GM12878 (cell line): Measurements from ENCODE around the gene DYNLT2. TPM values are rescaled to one million over a fixed set of nuclear protein-coding genes. Genes with fewer than 3 reads are reported as not detected.

Experiments
- ATAC-seq: fragments of 200-7000 bp; cut with Tn5 transposase; 3 replicates; pipeline ENCODE4 v1.9.1; 2020; ENCODE audit warnings: mild to moderate bottlenecking, moderate library complexity
- BruUV-seq: library from RNA; stranded (reverse); fragments of 400-500 nt; replicated peaks from 2 replicates; lab custom pipeline; 2021; lab: Mats Ljungman, UMichigan
- CTCF ChIA-PET: fragments of 300-600 bp; sonication (Branson Sonifier 250); formaldehyde crosslinking; extraction: SDS; loops from one replicate; lab custom pipeline; 2021; ENCODE audit warnings: inconsistent platforms; lab: Yijun Ruan, JAX
- POLR2A ChIA-PET: fragments of 350-600 bp; formaldehyde crosslinking; extraction: SDS; loops from one replicate; lab custom pipeline; 2021; ENCODE audit warnings: inconsistent platforms; lab: Charles Lee
- RAD21 ChIA-PET: fragments of 300-600 bp; sonication (Branson Sonifier 250); formaldehyde crosslinking; loops from one replicate; lab custom pipeline; 2023; ENCODE audit warnings: antibody characterized with exemption; ENCODE audit not compliant: unreplicated experiment; lab: Charles Lee
- SMC1A ChIA-PET: fragments of 300-600 bp; sonication (Branson Sonifier 250); formaldehyde crosslinking; loops from one replicate; lab custom pipeline; 2023; ENCODE audit not compliant: unreplicated experiment, uncharacterized antibody; lab: Charles Lee
- DNase-seq: peaks from one replicate; pipeline ENCODE4 v3.0.0-alpha.2; 2011; ENCODE audit warnings: low read depth, low spot score
- FAIRE-seq: peaks from 3 replicates; lab custom pipeline; 2011; peaks lifted over from hg19 to GRCh38; lab: Jason Lieb, UNC
- H2AFZ ChIP-seq: 2 replicates; pipeline ENCODE4 v1.6.0; 2011; ENCODE audit warnings: low read depth, low read length, control low read depth; ENCODE audit not compliant: control insufficient read depth
- H3K27ac ChIP-seq: 2 replicates; pipeline ENCODE4 v1.5.1; 2011; ENCODE audit warnings: control low read depth; ENCODE audit not compliant: control insufficient read depth, insufficient read depth
- H3K27me3 ChIP-seq, 2 experiments: replicated peaks in 1 of 2; 2 replicates each; pipeline versions ENCODE4 v1.6.0 to v1.6.1; 2011; ENCODE audit warnings: low read length in 1 of 2; ENCODE audit not compliant: control insufficient read depth in 2 of 2, insufficient read depth in 2 of 2
- H3K36me3 ChIP-seq, 2 experiments: 2 replicates each; pipeline ENCODE4 v1.5.1; 2011; ENCODE audit warnings: low read length in 1 of 2; ENCODE audit not compliant: control insufficient read depth in 2 of 2, insufficient read depth in 2 of 2
- H3K4me1 ChIP-seq: 2 replicates; pipeline ENCODE4 v1.6.1; 2011; ENCODE audit warnings: mild to moderate bottlenecking, low read length, moderate library complexity, mixed read lengths; ENCODE audit not compliant: control insufficient read depth, insufficient read depth
- H3K4me2 ChIP-seq: 2 replicates; pipeline ENCODE4 v1.6.0; 2011; ENCODE audit warnings: control low read depth; ENCODE audit not compliant: control insufficient read depth, insufficient read depth
- H3K4me3 ChIP-seq: fragments of 200-600 bp; sonication (generic); 2 replicates; pipeline ENCODE4 v1.5.1; 2016
- H3K79me2 ChIP-seq: 2 replicates; pipeline ENCODE4 v1.6.0; 2011; ENCODE audit warnings: low read length; ENCODE audit not compliant: control insufficient read depth, insufficient read depth
- H3K9ac ChIP-seq: 2 replicates; pipeline ENCODE4 v1.8.0; 2011; ENCODE audit warnings: low read length, control low read depth, mixed read lengths; ENCODE audit not compliant: control insufficient read depth, insufficient read depth
- H3K9me3 ChIP-seq: replicated peaks from 3 replicates; pipeline ENCODE4 v1.5.1; 2011; ENCODE audit warnings: mild to moderate bottlenecking, low read length; ENCODE audit not compliant: control insufficient read depth, insufficient read depth
- H4K20me1 ChIP-seq: 2 replicates; pipeline ENCODE4 v1.6.0; 2011; ENCODE audit not compliant: control insufficient read depth, insufficient read depth
- CREM ChIP-seq: IDR thresholded peaks from 2 replicates; pipeline ENCODE4 v1.6.1; 2014; ENCODE audit warnings: antibody characterized with exemption, low read depth
- ETV6 ChIP-seq, 2 experiments: fragments of 450-650 bp in 1 of 2; IDR thresholded peaks in 1 of 2; conservative IDR thresholded peaks in 1 of 2; 2 replicates each; pipeline ENCODE4 v1.6.1; 2014; ENCODE audit warnings: antibody characterized with exemption in 1 of 2, borderline replicate concordance in 1 of 2, low read depth in 1 of 2, mild to moderate bottlenecking in 1 of 2, moderate library complexity in 1 of 2
- HDAC2 ChIP-seq: fragments of 200-600 bp; sonication (generic); IDR thresholded peaks from 2 replicates; pipeline ENCODE4 v1.6.1; 2017
- IKZF1 ChIP-seq: fragments of 450-650 bp; conservative IDR thresholded peaks from 2 replicates; pipeline ENCODE4 v1.6.1; 2017; ENCODE audit warnings: antibody characterized with exemption, mild to moderate bottlenecking
- JUND ChIP-seq: IDR thresholded peaks from 2 replicates; pipeline ENCODE4 v1.6.1; 2012; ENCODE audit warnings: low read depth, mild to moderate bottlenecking, low read length, improper control_type of control experiment, moderate library complexity
- MXI1 ChIP-seq: fragments of 150-350 bp; IDR thresholded peaks from 2 replicates; pipeline ENCODE4 v1.6.1; 2011; ENCODE audit warnings: low read depth, mild to moderate bottlenecking, inconsistent platforms, low read length, improper control_type of control experiment
- PRDM15 ChIP-seq: fragments of 450-650 bp; formaldehyde crosslinking; IDR thresholded peaks from 2 replicates; pipeline ENCODE4 v1.4.0; 2020; ENCODE audit warnings: mild to moderate bottlenecking, moderate library complexity
- RCOR1 ChIP-seq: conservative IDR thresholded peaks from 2 replicates; pipeline ENCODE4 v1.6.1; 2012; ENCODE audit warnings: low read depth, low read length, improper control_type of control experiment
- SIX5 ChIP-seq: IDR thresholded peaks from 2 replicates; pipeline ENCODE4 v1.6.1; 2011; ENCODE audit warnings: mild to moderate bottlenecking, low read depth, low read length, moderate library complexity; ENCODE audit not compliant: severe bottlenecking
- STAT1 ChIP-seq: fragments of 450-650 bp; conservative IDR thresholded peaks from 2 replicates; pipeline ENCODE4 v1.6.1; 2014; ENCODE audit warnings: antibody characterized with exemption, mild to moderate bottlenecking
- WGBS: methylation state at CpG from one replicate; pipeline ENCODE4 v1.1.6; 2016; ENCODE audit warnings: low lambda C conversion rate; ENCODE audit not compliant: insufficient replicate concordance, insufficient coverage; ENCODE audit errors: missing lambda C conversion rate; 5-methylcytosine and 5-hydroxymethylcytosine counted together
- in situ Hi-C: fragments of 300-500 bp; cut with MboI; formaldehyde crosslinking; loops from 9 replicates; pipeline ENCODE4 v1.14.3; 2018; ENCODE audit warnings: mixed read lengths
- intact Hi-C: fragments of 100-400 bp; cut with micrococcal nuclease; formaldehyde crosslinking; loops from one replicate; pipeline ENCODE4 v1.14.2; 2022; ENCODE audit not compliant: unreplicated experiment
- polyA plus RNA-seq, 11 experiments: library from polyadenylated mRNA; depleted of rRNA in 4 of 11; unstranded in 6 of 11; stranded (reverse) in 5 of 11; fragments of >200 nt; fragmentation: Nextera tagmentation in 4 of 11; fragmentation: Illumina TruSeq in 1 of 11; extraction: Ambion mirVana in 4 of 11; extraction: Trizol in 1 of 11; gene quantifications; 1 replicate in 1 of 11; 2 replicates in 10 of 11; pipeline versions ENCODE4 v1.2.1 to v1.2.3, GENCODE V29; 2011 to 2016; ENCODE audit warnings: inconsistent platforms in 2 of 11, missing spikeins in 2 of 11, low read depth in 1 of 11
- total RNA-seq, 4 experiments: library from RNA; depleted of rRNA in 3 of 4; stranded (reverse); fragments of >200 nt in 3 of 4; fragmentation: Illumina TruSeq in 1 of 4; extraction: Trizol in 1 of 4; gene quantifications; 2 replicates each; pipeline versions ENCODE4 v1.2.1 to v1.2.3, GENCODE V29; 2013 to 2021
- TF ChIP-seq, protein P1 (sequence below): fragments of 450-650 bp; IDR thresholded peaks from 2 replicates; pipeline ENCODE4 v1.6.1; 2017; ENCODE audit warnings: mild to moderate bottlenecking, moderate library complexity
- TF ChIP-seq, protein P2 (sequence below): IDR thresholded peaks from 2 replicates; pipeline ENCODE4 v1.6.1; 2011; ENCODE audit warnings: borderline replicate concordance, low read depth, mild to moderate bottlenecking, moderate library complexity, mixed read lengths, low read length; ENCODE audit not compliant: insufficient read depth; ENCODE audit errors: extremely low read length

Gene DYNLT2
- total and polyA plus RNA-seq, 10 of the 15 experiments (the other 5 are each of a cell fraction or from before 2014, with no cell fraction given) = 2.2 to 5.9 (median 5.4) TPM

DNA sequence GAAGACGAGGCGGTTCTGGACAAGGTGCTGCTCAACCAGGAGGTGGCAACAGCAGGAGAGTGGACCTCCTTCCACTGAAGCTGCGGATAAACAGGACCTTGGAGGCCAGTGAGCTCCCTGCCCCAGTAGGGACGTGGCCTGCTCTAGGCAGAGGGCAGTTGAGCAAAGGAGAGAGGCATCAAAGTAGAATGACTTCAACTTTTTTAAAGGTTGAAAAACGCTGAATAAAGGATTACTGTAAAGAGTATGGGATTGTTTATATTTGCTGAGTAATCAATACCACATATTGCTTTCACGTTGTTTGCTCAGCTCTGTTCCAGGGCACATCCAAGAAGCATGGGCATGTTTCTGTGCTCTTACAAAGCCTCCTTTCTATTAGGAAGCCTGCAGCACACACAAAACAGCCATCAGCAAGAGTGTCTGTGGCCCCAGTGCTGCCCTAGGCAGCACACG is 48.1 kb upstream of the DYNLT2 start (continued):
- no peak for TF ChIP-seq RCOR1

DNA sequence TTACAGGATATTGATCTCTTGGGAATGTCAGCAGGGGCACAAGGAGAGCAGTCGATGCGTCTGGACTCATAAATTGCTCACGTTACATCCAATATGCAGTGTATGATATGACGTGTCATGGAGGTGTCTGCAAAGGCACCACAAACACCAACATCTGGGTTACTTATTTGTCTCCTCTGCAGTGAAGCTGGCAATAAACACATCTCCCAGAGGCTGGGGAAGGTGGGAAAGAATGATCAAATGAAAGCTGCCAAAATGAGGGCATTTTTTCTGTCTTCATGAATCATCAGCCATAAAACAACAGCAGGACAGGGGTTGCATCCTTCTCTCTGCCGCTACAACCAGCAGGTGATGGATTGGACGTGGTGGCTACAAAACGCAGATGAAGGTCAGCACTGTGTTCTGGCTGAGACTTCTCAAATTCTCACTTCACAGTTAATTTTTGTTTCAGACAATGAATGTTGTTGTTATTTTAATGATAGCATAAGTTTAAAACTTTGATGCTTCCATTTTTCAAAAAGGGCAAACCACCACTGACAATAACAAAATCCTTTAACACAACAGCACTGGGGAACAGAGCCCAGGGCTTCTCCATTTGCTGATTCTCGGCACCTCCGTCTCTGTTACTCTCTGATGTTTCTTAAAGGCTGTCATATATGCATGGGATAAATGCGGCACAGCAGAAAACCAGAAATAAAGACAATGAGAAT is 47.5 kb upstream of the DYNLT2 start:
- ATAC-seq (no peak), FAIRE-seq (no peak), DNase-seq (no peak)
- Histone ChIP-seq H3K36me3 (no peaks in the 10 kb centered on the region), H4K20me1 (no peaks in the 10 kb centered on the region), H3K4me3 (no peak overlapping the region), H3K9ac (no peak overlapping the region), H3K27me3 (peaks cover 0 to 3% of the 10 kb centered on the region in 2 experiments; a peak in 2 of 4 replicates), H3K27ac (no peak overlapping the region), H3K4me2 (no peak overlapping the region), H3K79me2 (no peaks in the 10 kb centered on the region), H2AFZ (no peak overlapping the region), H3K9me3 (no peaks in the 10 kb centered on the region), H3K4me1 (peaks cover 5% of the 10 kb centered on the region; the same call in 1 of the 2 replicates)
- in situ Hi-C loops = no loop called here
- no TSS peak for BruUV-seq
- 62% methylated on average over 10 of the region's 10 CpGs for WGBS
- intact Hi-C loops = no loop called here
- SMC1A ChIA-PET = no interaction called here
- TF ChIP-seq CREM = no peak
- TF ChIP-seq PRDM15 = no peak
- TF ChIP-seq STAT1 = no peak
- no peak for TF ChIP-seq HDAC2
- no peak for TF ChIP-seq IKZF1
- TF ChIP-seq SIX5 = no peak
- no peak for TF ChIP-seq ETV6 (conservative IDR thresholded peaks at IDR 0.05 in 1 of 2, IDR thresholded peaks at IDR 0.05 in 1 of 2; ENCODE audit: borderline replicate concordance in 1 of 2, low read depth in 1 of 2)
- TF ChIP-seq, protein P1, sequence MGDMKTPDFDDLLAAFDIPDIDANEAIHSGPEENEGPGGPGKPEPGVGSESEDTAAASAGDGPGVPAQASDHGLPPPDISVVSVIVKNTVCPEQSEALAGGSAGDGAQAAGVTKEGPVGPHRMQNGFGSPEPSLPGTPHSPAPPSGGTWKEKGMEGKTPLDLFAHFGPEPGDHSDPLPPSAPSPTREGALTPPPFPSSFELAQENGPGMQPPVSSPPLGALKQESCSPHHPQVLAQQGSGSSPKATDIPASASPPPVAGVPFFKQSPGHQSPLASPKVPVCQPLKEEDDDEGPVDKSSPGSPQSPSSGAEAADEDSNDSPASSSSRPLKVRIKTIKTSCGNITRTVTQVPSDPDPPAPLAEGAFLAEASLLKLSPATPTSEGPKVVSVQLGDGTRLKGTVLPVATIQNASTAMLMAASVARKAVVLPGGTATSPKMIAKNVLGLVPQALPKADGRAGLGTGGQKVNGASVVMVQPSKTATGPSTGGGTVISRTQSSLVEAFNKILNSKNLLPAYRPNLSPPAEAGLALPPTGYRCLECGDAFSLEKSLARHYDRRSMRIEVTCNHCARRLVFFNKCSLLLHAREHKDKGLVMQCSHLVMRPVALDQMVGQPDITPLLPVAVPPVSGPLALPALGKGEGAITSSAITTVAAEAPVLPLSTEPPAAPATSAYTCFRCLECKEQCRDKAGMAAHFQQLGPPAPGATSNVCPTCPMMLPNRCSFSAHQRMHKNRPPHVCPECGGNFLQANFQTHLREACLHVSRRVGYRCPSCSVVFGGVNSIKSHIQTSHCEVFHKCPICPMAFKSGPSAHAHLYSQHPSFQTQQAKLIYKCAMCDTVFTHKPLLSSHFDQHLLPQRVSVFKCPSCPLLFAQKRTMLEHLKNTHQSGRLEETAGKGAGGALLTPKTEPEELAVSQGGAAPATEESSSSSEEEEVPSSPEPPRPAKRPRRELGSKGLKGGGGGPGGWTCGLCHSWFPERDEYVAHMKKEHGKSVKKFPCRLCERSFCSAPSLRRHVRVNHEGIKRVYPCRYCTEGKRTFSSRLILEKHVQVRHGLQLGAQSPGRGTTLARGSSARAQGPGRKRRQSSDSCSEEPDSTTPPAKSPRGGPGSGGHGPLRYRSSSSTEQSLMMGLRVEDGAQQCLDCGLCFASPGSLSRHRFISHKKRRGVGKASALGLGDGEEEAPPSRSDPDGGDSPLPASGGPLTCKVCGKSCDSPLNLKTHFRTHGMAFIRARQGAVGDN = no peak
- TF ChIP-seq, protein P2, sequence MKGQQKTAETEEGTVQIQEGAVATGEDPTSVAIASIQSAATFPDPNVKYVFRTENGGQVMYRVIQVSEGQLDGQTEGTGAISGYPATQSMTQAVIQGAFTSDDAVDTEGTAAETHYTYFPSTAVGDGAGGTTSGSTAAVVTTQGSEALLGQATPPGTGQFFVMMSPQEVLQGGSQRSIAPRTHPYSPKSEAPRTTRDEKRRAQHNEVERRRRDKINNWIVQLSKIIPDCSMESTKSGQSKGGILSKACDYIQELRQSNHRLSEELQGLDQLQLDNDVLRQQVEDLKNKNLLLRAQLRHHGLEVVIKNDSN = no peak
- TF ChIP-seq JUND = no peak
- TF ChIP-seq MXI1 = no peak
- RAD21 ChIA-PET = no interaction called here
- CTCF ChIA-PET = interaction anchor here (1.5 kb wide), 1 partner anchor 9 kb away, joined by 4 read pairs; no protein-coding TSS in a partner anchor
- POLR2A ChIA-PET = no interaction called here
